ENCODE results near the gene STRA6.

GRCh38 chr15:74233373-74233772 is 30.8 kb upstream of the STRA6 start:
- no peak for TF ChIP-seq YY1 (IDR thresholded peaks at IDR 0.05; ENCODE audit: insufficient read depth, insufficient read length)
- no peak for TF ChIP-seq ZNF274 (IDR thresholded peaks at IDR 0.05; ENCODE audit: low read depth, low read length)

Data from NT2/D1 (cell line).